ENCODE results near the gene ZNF14. TPM values are rescaled to one million over a fixed set of nuclear protein-coding genes. Genes with fewer than 3 reads are reported as not detected.

The ZNF14 gene
- total RNA-seq, 1 donor from 2014 or later = 4.6 TPM

DNA sequence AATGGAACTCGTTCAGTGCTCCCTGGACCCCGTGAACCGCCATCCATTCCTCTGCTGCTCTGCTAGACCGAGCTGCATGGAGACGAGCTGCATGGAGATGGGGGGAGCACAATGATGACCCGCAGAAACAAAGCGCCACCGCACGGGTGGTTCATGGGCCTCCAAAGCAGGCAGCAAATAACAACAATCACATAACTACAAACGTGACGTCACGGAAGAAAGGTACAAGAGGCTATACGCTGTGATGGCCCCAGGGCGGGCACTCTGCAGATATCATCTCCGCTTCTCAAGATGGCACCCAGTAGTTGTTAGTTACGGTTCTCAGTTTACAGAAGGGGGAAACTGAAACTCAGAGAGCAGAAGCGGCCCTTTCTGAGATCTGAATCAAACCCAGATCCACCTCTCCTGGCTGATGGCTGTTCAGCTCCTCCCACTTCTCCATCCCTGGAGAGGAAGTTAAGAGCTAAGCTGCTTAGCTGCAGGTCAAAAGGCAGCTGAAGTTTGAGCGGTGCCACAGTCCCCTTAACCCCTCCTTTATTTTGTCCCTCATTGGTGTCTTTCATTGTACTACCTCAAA, 71.1 kb downstream of the ZNF14 start:
- no peak for DNase-seq (ENCODE audit: low spot score)
- intact Hi-C loops (cut with DNase I) = loop anchor here (5.0 to 10.0 kb wide), 3 partner anchors 116 to 243 kb away; partner anchors contain the start of genes ZNF506 and ZNF93

- intact Hi-C loops (cut with DNase I) = loop anchor here (5.0 to 10.0 kb wide), 3 partner anchors 116 to 244 kb away; partner anchors contain the start of genes ZNF506 and ZNF93
Measured at GRCh38 chr19:19661141-19661674, 71.7 kb downstream of the ZNF14 start.

More at GRCh38 chr19:19661141-19661674, 71.7 kb downstream of the ZNF14 start:
- DNase-seq (ENCODE audit: low spot score) = no peak

Other genes starting within 250 kb of the ZNF14 start
- 1.2 TPM for gene TSSK6, start 217.6 kb downstream of the ZNF14 start, total RNA-seq
- gene NDUFA13, start 216.9 kb downstream of the ZNF14 start, total RNA-seq = 779 TPM
- gene YJEFN3, start 204.2 kb downstream of the ZNF14 start, total RNA-seq = 6.7 TPM
- 0.24 TPM for gene CILP2, start 194.8 kb downstream of the ZNF14 start, total RNA-seq
- gene PBX4, start 114.4 kb downstream of the ZNF14 start, total RNA-seq = not detected
- gene LPAR2, start 104.9 kb downstream of the ZNF14 start, total RNA-seq = 1.9 TPM
- 3.5 TPM for gene GMIP, start 89.5 kb downstream of the ZNF14 start, total RNA-seq
- 20.1 TPM for gene ATP13A1, start 69.4 kb downstream of the ZNF14 start, total RNA-seq
- gene ZNF101, start 64.3 kb downstream of the ZNF14 start, total RNA-seq = 2.9 TPM
- gene ZNF506, start 88.6 kb upstream of the ZNF14 start, total RNA-seq = 18.2 TPM
- gene ZNF253, start 132.8 kb upstream of the ZNF14 start, total RNA-seq = 8.9 TPM
- gene ZNF93, start 167.8 kb upstream of the ZNF14 start, total RNA-seq = 0.83 TPM